ENCODE measurements around the gene TSPAN18.

GRCh38 chr11:44964526-44965209 is 237.9 kb downstream of the TSPAN18 start:
- TF ChIP-seq CEBPB (IDR thresholded peaks at IDR 0.05; ENCODE audit: low read depth, low read length), result no peak
- no peak for TF ChIP-seq CTCF (conservative IDR thresholded peaks at IDR 0.05; ENCODE audit: low read depth, low read length)
- TF ChIP-seq POLR2A (IDR thresholded peaks at IDR 0.05; ENCODE audit: low read depth, low read length), result no peak

Data from IMR-90 (cell line).